Tibial nerve (tissue), 4 donors: Measurements from ENCODE around the gene MSRB1.

Experiments used
- EP300 ChIP-seq, 2 donors: sonication (generic); formaldehyde crosslinking; IDR thresholded peaks; one replicate each; pipeline ENCODE4 v1.6.1; 2017; ENCODE audit warnings: antibody characterized with exemption in 2 of 2, mild to moderate bottlenecking in 1 of 2
- TF ChIP-seq, protein P1 (sequence below), 5 experiments: fragments of 200-600 bp in 3 of 5; fragments of 450-650 bp in 2 of 5; sonication (generic) in 3 of 5; IDR thresholded peaks; one replicate each; pipeline ENCODE4 v1.5.1; 2016 to 2019; ENCODE audit warnings: antibody characterized with exemption in 5 of 5, mild to moderate bottlenecking in 3 of 5, moderate library complexity in 2 of 5

DNA sequence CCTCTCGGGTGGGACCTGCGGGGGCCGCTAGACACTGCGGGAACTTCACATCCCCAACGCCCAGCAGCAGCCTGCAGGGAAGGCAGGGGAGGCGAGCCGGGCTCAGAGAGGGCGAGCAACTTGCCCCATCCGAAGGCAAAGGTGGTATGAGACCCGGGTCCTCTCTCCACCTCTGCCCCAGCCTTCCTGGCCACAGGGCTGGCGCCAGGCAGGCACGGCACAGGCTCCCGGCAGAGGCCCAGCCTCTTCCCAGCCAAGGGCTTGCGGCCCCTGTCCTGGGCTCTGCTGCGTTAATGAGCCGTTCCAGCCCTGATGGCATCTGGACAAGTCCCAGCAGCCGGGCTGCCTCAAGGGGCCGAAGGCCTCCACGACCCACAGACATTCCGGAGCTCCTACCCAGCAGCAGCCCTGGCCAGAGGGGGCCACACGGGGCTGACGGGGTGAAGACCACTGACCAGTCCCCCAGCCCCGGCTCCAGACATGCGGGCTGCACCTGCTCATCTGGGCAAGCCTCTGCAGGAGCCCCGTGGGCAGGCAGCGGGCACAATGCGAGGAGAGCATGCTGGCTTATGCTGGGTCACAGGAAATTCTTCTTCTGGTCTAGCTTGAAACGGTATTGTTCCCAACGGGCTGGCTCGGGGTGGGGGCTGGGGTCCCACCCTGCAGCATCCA, 23.5 kb downstream of the MSRB1 start:
- TF ChIP-seq, protein P1, sequence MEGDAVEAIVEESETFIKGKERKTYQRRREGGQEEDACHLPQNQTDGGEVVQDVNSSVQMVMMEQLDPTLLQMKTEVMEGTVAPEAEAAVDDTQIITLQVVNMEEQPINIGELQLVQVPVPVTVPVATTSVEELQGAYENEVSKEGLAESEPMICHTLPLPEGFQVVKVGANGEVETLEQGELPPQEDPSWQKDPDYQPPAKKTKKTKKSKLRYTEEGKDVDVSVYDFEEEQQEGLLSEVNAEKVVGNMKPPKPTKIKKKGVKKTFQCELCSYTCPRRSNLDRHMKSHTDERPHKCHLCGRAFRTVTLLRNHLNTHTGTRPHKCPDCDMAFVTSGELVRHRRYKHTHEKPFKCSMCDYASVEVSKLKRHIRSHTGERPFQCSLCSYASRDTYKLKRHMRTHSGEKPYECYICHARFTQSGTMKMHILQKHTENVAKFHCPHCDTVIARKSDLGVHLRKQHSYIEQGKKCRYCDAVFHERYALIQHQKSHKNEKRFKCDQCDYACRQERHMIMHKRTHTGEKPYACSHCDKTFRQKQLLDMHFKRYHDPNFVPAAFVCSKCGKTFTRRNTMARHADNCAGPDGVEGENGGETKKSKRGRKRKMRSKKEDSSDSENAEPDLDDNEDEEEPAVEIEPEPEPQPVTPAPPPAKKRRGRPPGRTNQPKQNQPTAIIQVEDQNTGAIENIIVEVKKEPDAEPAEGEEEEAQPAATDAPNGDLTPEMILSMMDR (IDR thresholded peaks at IDR 0.05): no peak
- TF ChIP-seq EP300 (IDR thresholded peaks at IDR 0.05): no peak
